A673 (cell line): ENCODE data around the gene NT5C2.

Experiments used
- CTCF ChIP-seq: fragments of 300-800, 200-600 bp; sonication (generic); conservative IDR thresholded peaks from 2 replicates; pipeline ENCODE4 v1.5.1; 2017; ENCODE audit warnings: low read depth, mild to moderate bottlenecking, antibody characterized with exemption, low read length, moderate library complexity, mixed read lengths
- EZH2 ChIP-seq: fragments of 200-600 bp; sonication (generic); IDR thresholded peaks from 2 replicates; pipeline ENCODE4 v1.6.1; 2017; ENCODE audit warnings: borderline replicate concordance, low read depth, mild to moderate bottlenecking, mixed read lengths, antibody characterized with exemption, low read length; ENCODE audit not compliant: poor library complexity, severe bottlenecking

GRCh38 chr10:103198648-103199047 lies 5.6 kb upstream of the NT5C2 start:
- TF ChIP-seq CTCF (no peak), EZH2 (no peak)
